NCI-H345 (cell line): ENCODE results near the gene POMGNT2.

Experiments used
- DNase-seq: peaks from one replicate; lab custom pipeline; 2025; lab: John Stamatoyannopoulos, UW

POMGNT2 gene

DNA sequence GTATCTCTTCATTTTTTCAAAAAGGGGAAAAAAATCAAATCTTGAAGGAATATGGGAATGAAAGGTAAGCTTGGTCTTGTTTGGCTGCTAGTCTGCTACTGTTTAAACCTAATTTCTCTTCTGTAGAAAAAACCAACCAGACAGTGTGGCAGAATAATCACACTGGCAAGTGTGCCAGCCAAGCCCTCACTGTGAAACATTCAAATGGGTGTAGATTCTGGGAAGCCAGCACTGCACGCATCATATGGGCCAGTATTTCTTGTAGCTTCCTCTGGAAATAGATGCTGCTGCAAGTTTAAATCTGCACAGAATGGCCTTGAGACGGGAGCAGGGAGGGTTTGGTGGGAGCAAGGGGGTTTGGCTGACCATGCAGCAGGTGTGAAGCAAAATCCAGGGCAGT lies 62.1 kb downstream of the POMGNT2 start:
- DNase-seq, result no peak

DNA sequence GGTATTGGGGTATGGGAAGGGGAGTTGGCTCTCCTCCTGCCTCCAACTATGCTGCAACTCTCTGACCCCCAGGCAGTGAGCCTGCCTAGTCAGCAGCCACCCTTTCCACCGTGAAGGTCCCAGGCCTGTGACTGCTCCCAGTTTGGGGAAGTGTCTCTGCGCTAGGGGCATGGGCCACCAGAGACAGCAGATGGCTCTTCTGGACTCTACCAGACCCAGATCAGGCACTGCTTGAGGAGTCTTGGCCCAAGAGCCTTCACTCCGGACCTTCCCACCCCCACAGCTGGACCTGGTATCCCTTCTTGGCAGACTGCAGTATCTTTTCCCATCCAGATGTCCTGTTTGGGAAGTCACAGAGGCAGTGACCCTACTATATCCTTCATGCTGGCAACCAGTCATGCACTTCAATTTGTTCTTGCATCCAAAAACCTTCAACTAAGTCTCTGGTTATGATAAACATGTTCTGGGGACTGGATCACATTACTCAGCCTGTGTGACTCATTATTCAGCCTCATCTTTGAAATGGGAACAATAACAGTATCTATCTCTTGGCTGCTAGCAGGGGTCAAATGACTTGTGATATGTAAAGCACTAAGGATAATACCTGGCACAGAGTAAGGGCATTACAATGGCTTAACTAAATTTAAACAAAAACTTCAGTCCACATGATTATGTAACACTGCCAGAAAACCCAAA lies 62.7 kb downstream of the POMGNT2 start:
- no peak for DNase-seq

DNA sequence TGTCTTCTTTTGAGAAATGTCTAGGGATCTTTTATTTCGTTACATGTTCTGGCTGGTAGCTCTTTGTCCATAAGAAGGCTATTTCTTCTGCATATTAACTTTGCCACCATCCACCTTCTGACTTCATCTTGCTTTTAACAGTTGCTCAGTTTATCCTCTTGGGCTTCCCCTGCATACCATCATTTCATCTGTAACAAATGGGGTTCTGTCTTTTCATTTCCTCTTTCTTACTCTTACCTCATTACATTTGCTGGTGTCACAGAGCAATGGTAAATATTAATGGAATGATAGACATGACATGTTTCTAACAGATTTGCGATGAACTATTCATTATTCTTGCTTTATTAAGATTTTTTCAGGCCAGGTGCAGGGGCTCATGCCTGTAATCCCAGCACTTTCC lies 64.4 kb downstream of the POMGNT2 start:
- DNase-seq, result no peak

DNA sequence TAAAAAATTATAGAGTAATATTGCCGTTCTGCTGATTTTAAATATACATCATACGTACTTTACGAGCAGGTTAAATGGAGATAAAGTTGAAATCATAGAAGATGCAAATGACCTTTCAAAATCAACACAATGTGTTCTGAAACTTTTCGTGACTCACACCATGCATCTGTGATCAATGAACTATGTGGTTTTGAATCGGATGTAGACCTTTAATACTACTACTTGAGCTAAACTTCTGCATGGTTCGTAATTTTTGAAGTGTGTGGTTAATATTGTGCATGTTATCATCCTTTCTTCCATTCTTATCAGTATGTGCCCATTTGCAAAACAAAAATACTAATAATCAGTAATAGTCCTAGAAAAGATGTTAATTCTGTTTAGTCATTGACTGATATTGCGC lies 67.9 kb downstream of the POMGNT2 start:
- DNase-seq, result no peak

DNA sequence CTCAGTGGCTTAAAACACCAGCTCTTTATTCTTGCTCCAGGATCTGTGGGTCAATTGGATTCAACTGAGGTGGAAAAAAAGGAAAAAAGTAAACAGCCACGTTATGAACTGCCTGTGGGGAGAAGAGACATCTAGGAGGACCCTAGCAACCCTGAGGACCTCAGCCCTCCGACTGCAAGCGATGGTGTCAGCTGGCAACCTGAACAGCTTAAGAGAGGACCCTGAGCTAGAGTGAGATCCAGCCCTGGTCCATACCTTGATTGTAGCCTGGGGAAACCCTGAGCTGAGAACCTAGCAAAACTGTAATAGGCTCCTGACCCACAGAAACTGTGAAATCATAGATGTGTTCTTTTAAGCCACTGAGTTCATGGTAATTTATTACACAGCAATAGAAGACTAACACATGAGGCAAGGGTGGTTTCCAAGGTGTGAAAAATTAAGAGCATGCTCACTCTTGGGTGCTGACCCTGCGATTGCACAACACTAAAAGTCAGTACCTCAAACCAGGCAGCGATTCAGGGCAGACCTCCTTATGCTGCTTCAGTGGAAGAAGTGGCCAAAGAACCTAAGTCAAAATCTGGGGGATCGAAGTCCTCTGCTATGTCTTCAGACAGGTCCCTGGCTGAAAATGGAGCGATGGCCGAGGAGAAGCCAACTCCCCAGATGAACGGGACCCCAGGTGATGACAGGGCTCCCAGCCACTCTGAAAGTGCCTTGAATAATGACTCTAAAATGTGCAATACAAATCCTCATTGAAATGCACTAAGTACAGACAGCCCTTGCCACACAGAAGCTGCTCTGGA lies 69.1 kb downstream of the POMGNT2 start:
- no peak for DNase-seq

DNA sequence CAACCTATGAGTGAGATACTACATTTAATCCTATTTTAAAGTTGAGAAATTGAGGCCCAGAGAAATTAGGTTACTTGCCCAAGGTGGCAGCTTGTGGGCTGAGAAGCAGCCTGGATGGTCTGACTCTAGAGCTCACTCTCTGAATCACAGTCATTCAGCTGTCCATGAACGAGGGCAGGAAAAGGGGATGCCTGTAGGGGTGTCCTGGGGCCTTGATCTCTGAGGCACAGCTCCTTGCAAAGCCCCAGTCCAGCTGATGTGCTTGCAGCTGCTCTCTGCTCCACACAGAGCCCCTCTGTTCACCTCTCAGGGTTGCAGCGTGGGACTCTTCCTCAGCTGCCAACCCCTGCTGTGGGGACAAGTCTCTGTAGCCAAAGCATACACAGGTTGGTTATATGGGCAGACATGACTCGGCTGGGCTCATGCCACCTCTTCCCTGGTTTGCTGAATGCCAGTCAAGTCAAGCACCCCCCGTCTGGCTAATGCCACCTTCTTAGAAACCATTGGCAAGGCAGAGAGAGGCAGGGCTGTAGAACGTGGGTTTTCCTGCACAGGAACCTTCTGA lies 70.0 kb downstream of the POMGNT2 start:
- no peak for DNase-seq

DNA sequence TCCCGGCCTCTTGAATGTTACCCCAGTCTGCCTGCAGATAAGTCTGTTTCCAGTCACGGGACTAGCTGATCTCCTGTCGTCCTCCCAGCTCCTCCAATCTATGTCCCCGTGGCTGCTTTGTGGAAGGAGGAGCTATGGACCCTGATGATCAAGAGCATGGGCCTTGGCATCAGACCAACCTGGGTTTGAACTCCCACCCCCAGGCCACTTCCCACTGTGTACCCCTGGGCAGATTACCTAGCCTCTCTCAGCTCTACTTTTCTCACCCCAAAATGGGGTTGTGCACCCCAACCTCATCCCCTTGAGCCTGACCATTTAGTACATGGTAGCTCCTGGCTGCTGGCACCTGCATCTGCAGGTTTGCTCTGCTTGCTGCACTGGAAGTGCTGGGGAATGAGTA lies 71.0 kb downstream of the POMGNT2 start:
- DNase-seq, result no peak

DNA sequence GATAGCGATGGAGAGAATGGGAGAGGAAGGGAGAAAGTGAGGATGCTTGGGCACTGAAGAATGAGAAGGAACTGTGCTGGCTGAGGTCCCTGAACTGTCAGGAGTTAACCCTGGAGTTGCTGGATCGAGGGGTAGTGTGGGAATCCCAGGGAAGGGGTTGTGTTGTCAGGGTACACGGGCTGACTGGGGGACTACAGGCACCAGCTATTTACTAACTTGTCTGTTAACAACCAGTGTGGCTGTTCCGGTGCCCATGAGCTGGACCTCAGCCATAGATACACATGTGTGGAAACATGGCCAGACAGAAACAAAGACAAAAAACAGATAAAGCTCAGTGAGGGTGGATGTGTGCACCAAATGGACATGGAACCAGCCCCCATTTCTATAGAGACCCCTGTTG lies 71.7 kb downstream of the POMGNT2 start:
- no peak for DNase-seq

DNA sequence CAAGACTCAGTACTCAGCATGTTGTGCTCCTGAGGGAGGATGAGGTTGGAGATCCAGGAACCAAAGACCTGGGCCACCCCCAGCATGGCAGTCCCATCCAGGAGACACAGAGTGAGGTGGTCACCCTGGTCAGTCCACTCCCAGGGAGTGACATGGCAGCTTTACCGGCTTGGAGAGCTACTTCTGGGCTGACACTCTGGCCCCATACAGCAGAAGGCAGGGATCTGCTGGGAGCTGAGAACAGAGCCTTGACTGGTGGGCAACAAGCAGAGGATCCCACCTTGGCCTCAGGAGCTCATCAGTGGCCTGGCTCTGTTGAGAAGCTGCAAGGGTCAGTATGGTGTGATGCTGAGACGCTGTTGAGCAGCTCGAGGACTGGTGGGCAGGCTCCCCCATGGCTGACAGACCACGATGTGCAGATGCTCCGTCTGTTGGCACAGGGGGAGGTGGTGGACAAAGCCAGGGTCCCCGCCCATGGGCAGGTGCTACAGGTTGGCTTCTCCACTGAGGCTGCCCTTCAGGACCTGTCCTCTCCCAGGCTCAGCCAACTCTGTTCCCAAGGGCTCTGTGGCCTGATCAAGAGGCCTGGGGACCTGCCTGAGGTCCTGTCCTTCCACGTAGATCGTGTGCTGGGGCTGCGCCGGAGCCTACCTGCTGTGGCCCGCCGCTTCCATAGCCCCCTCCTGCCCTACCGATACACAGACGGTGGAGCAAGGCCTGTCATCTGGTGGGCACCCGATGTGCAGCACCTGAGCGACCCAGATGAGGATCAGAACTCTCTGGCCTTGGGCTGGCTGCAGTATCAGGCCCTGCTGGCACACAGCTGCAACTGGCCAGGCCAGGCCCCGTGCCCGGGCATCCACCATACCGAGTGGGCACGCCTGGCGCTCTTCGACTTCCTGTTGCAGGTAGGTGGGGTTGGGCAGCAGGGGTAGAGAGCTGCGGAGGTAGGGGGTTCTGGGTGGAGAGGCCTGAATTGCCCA lies 72.9 kb downstream of the POMGNT2 start:
- no peak for DNase-seq

DNA sequence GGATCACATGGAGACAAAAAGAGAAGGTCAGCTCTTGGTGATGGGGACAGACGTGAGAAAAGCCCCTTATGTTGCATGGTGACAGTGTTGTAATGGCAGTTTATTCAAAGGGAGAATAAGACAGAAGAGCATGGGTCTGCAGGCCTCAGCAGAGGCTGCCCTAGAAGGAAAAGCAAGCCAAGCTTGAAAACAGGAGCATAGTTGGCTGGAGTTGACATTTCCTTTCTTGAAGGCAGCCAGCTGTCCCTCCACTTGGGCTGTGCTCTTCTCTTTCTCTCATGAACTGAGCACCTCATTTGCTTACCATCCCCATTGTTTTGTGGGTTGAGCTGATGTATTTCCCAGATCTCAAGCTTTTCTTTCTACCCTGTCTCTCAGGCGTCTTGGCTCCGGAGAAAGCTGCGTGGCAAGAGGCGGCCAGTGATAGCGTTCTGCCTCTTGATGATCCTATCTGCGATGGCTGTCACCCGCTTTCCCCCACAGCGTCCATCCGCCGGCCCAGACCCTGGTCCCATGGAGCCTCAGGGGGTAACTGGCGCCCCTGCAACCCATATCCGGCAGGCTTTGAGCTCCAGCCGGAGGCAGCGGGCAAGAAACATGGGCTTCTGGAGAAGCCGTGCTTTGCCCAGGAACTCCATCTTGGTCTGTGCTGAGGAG lies 73.9 kb downstream of the POMGNT2 start:
- no peak for DNase-seq

DNA sequence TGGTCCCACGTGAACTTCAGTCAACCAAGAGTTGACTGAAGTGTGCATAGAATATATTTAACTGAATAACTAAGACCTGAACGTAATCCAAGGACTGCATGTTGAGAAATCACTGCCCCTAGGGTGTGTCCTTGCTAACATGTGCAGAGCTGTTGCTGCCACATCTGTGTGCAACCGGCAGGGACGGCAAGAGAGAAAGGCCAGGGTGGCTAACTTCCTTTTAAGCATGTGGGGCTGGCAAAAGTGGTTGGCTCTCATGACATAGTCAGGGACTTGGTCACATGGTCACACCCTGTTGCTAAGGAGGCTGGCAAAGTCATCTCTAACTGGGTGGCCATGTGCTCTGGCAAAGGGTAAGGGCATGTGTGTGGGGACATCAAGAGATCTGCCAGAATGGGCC lies 74.4 kb downstream of the POMGNT2 start:
- no peak for DNase-seq

DNA sequence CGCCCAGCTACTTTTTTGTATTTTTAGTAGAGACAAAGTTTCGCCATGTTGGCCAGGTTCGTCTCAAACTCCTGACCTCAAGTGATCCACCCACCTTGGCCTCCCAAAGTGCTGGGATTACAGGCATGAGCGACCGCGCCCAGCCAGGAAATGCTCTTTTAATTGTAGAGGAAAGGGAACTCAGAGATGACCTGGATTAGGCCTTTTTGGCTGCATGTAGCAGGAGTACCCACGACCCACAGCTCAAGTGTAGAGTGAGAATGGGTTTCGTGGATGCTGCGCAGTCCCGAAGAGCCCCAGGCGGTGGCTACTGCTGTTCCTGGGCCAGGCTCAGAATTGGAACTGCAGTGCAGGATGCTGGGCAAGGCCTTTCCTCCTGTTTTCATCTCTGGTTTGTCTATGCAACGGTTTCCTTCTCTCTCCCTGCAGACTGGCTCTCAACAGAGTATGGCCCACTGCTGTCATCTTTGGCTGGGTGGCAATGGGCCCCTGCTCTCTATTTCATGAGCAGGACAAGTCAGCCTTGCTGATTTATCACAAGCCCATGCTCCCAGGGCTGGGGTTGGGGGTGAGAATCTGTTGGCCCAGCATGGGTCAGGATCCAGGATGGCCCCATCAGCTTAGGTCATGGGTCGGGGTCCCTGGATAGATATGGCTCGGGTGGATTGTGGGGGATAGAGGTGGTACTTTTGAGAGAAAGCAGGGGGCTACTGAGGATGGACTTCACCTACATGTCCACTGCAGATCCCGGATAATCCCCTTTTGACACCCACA lies 75.5 kb downstream of the POMGNT2 start:
- no peak for DNase-seq
